ENCODE results near the gene TRIML2.

Gene TRIML2, protein sequence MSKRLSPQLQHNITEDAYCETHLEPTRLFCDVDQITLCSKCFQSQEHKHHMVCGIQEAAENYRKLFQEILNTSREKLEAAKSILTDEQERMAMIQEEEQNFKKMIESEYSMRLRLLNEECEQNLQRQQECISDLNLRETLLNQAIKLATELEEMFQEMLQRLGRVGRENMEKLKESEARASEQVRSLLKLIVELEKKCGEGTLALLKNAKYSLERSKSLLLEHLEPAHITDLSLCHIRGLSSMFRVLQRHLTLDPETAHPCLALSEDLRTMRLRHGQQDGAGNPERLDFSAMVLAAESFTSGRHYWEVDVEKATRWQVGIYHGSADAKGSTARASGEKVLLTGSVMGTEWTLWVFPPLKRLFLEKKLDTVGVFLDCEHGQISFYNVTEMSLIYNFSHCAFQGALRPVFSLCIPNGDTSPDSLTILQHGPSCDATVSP

DNA sequence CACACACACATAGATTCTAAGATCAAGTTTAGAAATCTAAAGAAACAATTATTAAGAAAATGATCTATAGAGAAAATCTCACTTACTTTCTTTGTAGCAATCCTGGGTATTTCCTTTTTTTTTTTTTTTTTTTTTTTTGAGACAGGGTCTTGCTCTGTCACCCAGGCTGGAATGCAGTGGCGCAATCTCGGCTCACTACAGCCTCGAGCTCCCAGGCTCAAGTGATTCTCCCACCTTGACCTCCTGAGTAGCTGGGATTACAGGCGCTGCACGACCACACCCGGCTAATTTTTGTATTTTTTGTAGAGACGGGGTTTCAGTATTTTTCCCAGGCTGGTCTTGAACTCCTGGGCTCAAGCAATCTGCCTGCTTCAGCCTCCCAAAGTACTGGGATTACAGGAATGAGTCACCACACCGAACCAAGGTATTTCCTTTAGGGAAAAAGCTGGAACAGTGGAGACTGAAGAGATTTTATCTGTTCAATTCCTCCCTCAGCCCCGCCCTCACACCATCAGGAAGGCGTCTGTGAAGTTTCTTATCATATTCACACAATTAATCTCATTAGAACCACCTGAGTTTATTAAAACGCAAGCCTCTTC lies at the start of gene TRIML2:
TSS of gene TRIML2 (minus strand) at position 447 of the 599 bp plus-strand sequence. CDS start 4,235 bp downstream, outside the sequence.
- H3K36me3 ChIP-seq (replicated peaks; ENCODE audit: insufficient read depth, low read length) = no peaks in the 10 kb centered on the region
- H3K79me2 ChIP-seq (ENCODE audit: low read length) = no peaks in the 10 kb centered on the region
- no peak within 1 kb of the TSS for H3K9ac ChIP-seq (ENCODE audit: low read length)
- H3K4me2 ChIP-seq (ENCODE audit: low read depth, low read length) = no peak within 1 kb of the TSS
- TF ChIP-seq EZH2phosphoT487 (IDR thresholded peaks at IDR 0.05; ENCODE audit: low read length) (no peak), EZH2 (optimal IDR thresholded peaks at IDR 0.05; ENCODE audit: low read depth, low read length) (no peak)
- no peaks in the 10 kb centered on the region for H4K20me1 ChIP-seq (ENCODE audit: insufficient read depth, low read length)
- H3F3A ChIP-seq (ENCODE audit: insufficient read depth, low read length) = no peaks in the 10 kb centered on the region
- no peak within 1 kb of the TSS for H3K4me3 ChIP-seq (ENCODE audit: low read length)
- H3K4me1 ChIP-seq (ENCODE audit: low read length) = no peaks in the 10 kb centered on the region
- H3K27ac ChIP-seq (ENCODE audit: low read length) = no peak within 1 kb of the TSS
- no peaks in the 10 kb centered on the region for H3K9me2 ChIP-seq (replicated peaks; ENCODE audit: insufficient read depth, low read length)
- H3K27me3 ChIP-seq (replicated peaks; ENCODE audit: insufficient read depth, low read length) = no peaks in the 10 kb centered on the region
- H2AFZ ChIP-seq (ENCODE audit: low read length) = no peak within 1 kb of the TSS
- no peaks in the 10 kb centered on the region for H3K9me3 ChIP-seq (replicated peaks; ENCODE audit: insufficient read depth, low read length)
- no peak for DNase-seq

DNA sequence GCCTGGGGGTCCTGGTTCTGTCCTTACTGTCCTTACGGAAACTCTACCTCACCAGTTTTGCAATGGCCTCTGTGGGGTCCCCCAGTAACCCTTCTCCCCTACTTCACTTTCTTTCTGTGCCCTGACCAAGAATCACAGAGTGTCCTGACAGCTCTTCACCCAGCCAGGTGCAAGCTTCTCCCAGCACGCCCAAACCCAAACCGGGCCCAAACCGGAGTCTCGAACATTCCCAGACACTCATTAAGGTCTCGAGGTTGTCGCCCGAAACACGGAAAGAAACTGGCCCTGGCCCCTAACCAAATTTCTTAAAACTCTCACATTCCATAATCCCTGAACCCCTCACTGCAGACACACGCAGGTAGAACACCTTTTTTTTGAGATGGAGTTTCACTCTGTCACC lies 48.9 kb upstream of the TRIML2 start:
- no peak for DNase-seq
- Histone ChIP-seq H3K4me2 (ENCODE audit: low read depth, low read length) (no peak overlapping the region), H2AFZ (ENCODE audit: low read length) (no peak overlapping the region), H3K27me3 (replicated peaks; ENCODE audit: insufficient read depth, low read length) (no peaks in the 10 kb centered on the region), H3K9ac (ENCODE audit: low read length) (no peak overlapping the region), H3K79me2 (ENCODE audit: low read length) (no peaks in the 10 kb centered on the region), H3K4me1 (ENCODE audit: low read length) (no peaks in the 10 kb centered on the region), H4K20me1 (ENCODE audit: insufficient read depth, low read length) (no peaks in the 10 kb centered on the region), H3F3A (ENCODE audit: insufficient read depth, low read length) (no peaks in the 10 kb centered on the region), H3K36me3 (replicated peaks; ENCODE audit: insufficient read depth, low read length) (no peaks in the 10 kb centered on the region), H3K27ac (ENCODE audit: low read length) (no peak overlapping the region), H3K4me3 (ENCODE audit: low read length) (no peak overlapping the region), H3K9me2 (replicated peaks; ENCODE audit: insufficient read depth, low read length) (no peaks in the 10 kb centered on the region), H3K9me3 (replicated peaks; ENCODE audit: insufficient read depth, low read length) (no peaks in the 10 kb centered on the region)
- no peak for TF ChIP-seq EZH2 (optimal IDR thresholded peaks at IDR 0.05; ENCODE audit: low read depth, low read length)
- TF ChIP-seq, protein P1, sequence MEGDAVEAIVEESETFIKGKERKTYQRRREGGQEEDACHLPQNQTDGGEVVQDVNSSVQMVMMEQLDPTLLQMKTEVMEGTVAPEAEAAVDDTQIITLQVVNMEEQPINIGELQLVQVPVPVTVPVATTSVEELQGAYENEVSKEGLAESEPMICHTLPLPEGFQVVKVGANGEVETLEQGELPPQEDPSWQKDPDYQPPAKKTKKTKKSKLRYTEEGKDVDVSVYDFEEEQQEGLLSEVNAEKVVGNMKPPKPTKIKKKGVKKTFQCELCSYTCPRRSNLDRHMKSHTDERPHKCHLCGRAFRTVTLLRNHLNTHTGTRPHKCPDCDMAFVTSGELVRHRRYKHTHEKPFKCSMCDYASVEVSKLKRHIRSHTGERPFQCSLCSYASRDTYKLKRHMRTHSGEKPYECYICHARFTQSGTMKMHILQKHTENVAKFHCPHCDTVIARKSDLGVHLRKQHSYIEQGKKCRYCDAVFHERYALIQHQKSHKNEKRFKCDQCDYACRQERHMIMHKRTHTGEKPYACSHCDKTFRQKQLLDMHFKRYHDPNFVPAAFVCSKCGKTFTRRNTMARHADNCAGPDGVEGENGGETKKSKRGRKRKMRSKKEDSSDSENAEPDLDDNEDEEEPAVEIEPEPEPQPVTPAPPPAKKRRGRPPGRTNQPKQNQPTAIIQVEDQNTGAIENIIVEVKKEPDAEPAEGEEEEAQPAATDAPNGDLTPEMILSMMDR (IDR thresholded peaks at IDR 0.05; ENCODE audit: low read length) = no peak
- no peak for TF ChIP-seq EZH2phosphoT487 (IDR thresholded peaks at IDR 0.05; ENCODE audit: low read length)

DNA sequence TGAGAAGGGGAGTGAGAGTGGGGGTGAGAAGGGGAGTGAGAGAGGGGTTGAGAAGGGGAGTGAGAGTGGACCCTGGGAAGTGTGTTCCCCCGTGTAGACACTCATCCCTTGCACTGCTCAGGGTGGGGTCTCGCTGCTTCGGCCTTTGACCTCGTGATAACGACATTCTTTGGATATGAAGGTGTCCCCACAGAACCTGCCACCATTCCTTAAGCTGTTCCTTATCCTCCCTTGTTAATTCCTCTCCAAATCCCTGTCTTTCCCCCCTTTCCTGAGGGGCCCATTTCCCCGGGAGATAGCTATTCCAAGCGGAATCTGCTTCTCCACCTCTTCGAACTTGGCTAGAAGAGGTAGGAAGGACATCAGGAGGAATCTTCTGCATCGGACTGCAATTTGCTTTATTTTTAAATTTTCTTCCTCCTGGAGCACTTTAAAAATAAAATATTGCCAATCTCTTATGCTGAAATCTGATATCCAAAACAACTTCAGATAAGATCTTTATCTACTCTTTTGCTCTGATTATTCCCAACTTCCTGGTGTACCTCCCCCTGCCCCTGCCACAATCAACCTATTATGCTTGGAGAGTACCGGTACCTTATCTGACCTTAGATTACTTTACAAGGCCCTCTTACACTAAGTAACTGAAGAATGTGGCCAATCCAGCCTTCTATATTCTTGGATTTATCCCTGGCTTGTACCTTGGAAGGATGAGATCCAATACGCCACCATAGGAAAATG lies 45.4 kb upstream of the TRIML2 start:
- Histone ChIP-seq H3K36me3 (replicated peaks; ENCODE audit: insufficient read depth, low read length) (no peaks in the 10 kb centered on the region), H3K79me2 (ENCODE audit: low read length) (no peaks in the 10 kb centered on the region), H3K27ac (ENCODE audit: low read length) (no peak overlapping the region), H3K9ac (ENCODE audit: low read length) (no peak overlapping the region), H3F3A (ENCODE audit: insufficient read depth, low read length) (no peaks in the 10 kb centered on the region), H3K9me3 (replicated peaks; ENCODE audit: insufficient read depth, low read length) (no peaks in the 10 kb centered on the region), H4K20me1 (ENCODE audit: insufficient read depth, low read length) (no peaks in the 10 kb centered on the region), H3K9me2 (replicated peaks; ENCODE audit: insufficient read depth, low read length) (no peaks in the 10 kb centered on the region), H3K27me3 (replicated peaks; ENCODE audit: insufficient read depth, low read length) (no peaks in the 10 kb centered on the region), H3K4me3 (ENCODE audit: low read length) (no peak overlapping the region), H2AFZ (ENCODE audit: low read length) (no peak overlapping the region), H3K4me1 (ENCODE audit: low read length) (no peaks in the 10 kb centered on the region), H3K4me2 (ENCODE audit: low read depth, low read length) (no peak overlapping the region)
- TF ChIP-seq EZH2 (optimal IDR thresholded peaks at IDR 0.05; ENCODE audit: low read depth, low read length) (no peak), EZH2phosphoT487 (IDR thresholded peaks at IDR 0.05; ENCODE audit: low read length) (no peak)
- TF ChIP-seq, protein P1 (IDR thresholded peaks at IDR 0.05; ENCODE audit: low read length) = no peak
- no peak for DNase-seq

All from MM.1S (cell line).